ENCODE data around the gene PHB1.

GRCh38 chr17:49369760-49370159 is 44.9 kb downstream of the PHB1 start:
- TF ChIP-seq YY1 (IDR thresholded peaks at IDR 0.05; ENCODE audit: low read depth): no peak
- TF ChIP-seq ZBTB7A (IDR thresholded peaks at IDR 0.05; ENCODE audit: low read depth): no peak
- TF ChIP-seq FOXM1 (IDR thresholded peaks at IDR 0.05; ENCODE audit: borderline replicate concordance, low read depth): no peak
- no peak for TF ChIP-seq CREB1 (IDR thresholded peaks at IDR 0.05; ENCODE audit: low read depth)
- no peak for TF ChIP-seq NFIC (IDR thresholded peaks at IDR 0.05)

All from Ishikawa (cell line).